IMR-90 (cell line): Measurements from ENCODE around the gene PAQR7. TPM values are rescaled to one million over a fixed set of nuclear protein-coding genes. Genes with fewer than 3 reads are reported as not detected.

Experiments
- ATAC-seq: fragments of 200-7000 bp; cut with Tn5 transposase; 2 replicates; pipeline ENCODE4 v1.9.1; 2020; ENCODE audit warnings: low read depth, mild to moderate bottlenecking, moderate library complexity
- BruUV-seq: library from RNA; stranded (reverse); fragments of 400-500 nt; replicated peaks from 2 replicates; lab custom pipeline; 2021; lab: Mats Ljungman, UMichigan
- CTCF ChIA-PET: fragments of 300-600 bp; formaldehyde crosslinking; extraction: SDS; loops from one replicate; lab custom pipeline; 2021; ENCODE audit warnings: antibody characterized with exemption; lab: Yijun Ruan, JAX
- POLR2A ChIA-PET: fragments of 300-600 bp; sonication (Branson Sonifier 250); formaldehyde crosslinking; loops from one replicate; lab custom pipeline; 2022; ENCODE audit warnings: antibody characterized with exemption; ENCODE audit not compliant: unreplicated experiment; lab: Charles Lee
- DNase-seq: peaks from one replicate; pipeline ENCODE4 v3.0.0; 2013
- H2AFZ ChIP-seq: replicated peaks from 2 replicates; pipeline ENCODE3; 2013; ENCODE audit warnings: low read length, mild to moderate bottlenecking; ENCODE audit not compliant: poor library complexity
- H2AK5ac ChIP-seq: 2 replicates; pipeline ENCODE4 v1.6.1; 2013; ENCODE audit warnings: low read depth, low read length, inconsistent platforms
- H2AK9ac ChIP-seq: replicated peaks from 2 replicates; pipeline ENCODE3; 2013; ENCODE audit warnings: mild to moderate bottlenecking, low read depth, low read length, moderate library complexity; ENCODE audit not compliant: poor library complexity
- H2BK120ac ChIP-seq: 2 replicates; pipeline ENCODE4 v1.6.1; 2013; ENCODE audit warnings: low read depth, low read length, inconsistent platforms
- H2BK15ac ChIP-seq: 3 replicates; pipeline ENCODE4 v1.6.1; 2013; ENCODE audit warnings: low read depth, low read length, inconsistent platforms
- H2BK20ac ChIP-seq: 2 replicates; pipeline ENCODE4 v1.6.1; 2013; ENCODE audit warnings: low read depth, mild to moderate bottlenecking, inconsistent platforms, low read length, moderate library complexity
- H2BK5ac ChIP-seq: 2 replicates; pipeline ENCODE4 v1.6.1; 2013; ENCODE audit warnings: mild to moderate bottlenecking, low read depth, low read length, inconsistent platforms; ENCODE audit not compliant: poor library complexity, severe bottlenecking
- H3K14ac ChIP-seq: replicated peaks from 2 replicates; pipeline ENCODE4 v1.6.1; 2013; ENCODE audit warnings: low read depth, low read length, inconsistent platforms
- H3K18ac ChIP-seq: 2 replicates; pipeline ENCODE4 v1.6.1; 2013; ENCODE audit warnings: low read depth, low read length, control low read depth
- H3K23ac ChIP-seq: 2 replicates; pipeline ENCODE4 v1.6.1; 2013; ENCODE audit warnings: low read depth, low read length, inconsistent platforms
- H3K27ac ChIP-seq: 2 replicates; pipeline ENCODE4 v1.5.1; 2013; ENCODE audit warnings: mild to moderate bottlenecking, control low read depth, low read length; ENCODE audit not compliant: insufficient read depth
- H3K27me3 ChIP-seq: 2 replicates; pipeline ENCODE4 v1.6.1; 2013; ENCODE audit warnings: low read length; ENCODE audit not compliant: control insufficient read depth, insufficient read depth
- H3K36me3 ChIP-seq: 2 replicates; pipeline ENCODE4 v1.6.1; 2013; ENCODE audit warnings: low read length, mixed read lengths; ENCODE audit not compliant: control insufficient read depth, insufficient read depth
- H3K4ac ChIP-seq: 2 replicates; pipeline ENCODE4 v1.6.1; 2013; ENCODE audit warnings: low read depth, low read length, inconsistent platforms
- H3K4me1 ChIP-seq: 2 replicates; pipeline ENCODE4 v1.6.1; 2013; ENCODE audit warnings: low read length, mixed read lengths; ENCODE audit not compliant: control insufficient read depth, insufficient read depth
- H3K4me2 ChIP-seq: 2 replicates; pipeline ENCODE4 v1.6.1; 2013; ENCODE audit warnings: low read depth, mild to moderate bottlenecking, control low read depth, low read length, moderate library complexity
- H3K4me3 ChIP-seq: 2 replicates; pipeline ENCODE4 v1.5.1; 2013; ENCODE audit warnings: low read depth, mild to moderate bottlenecking, control low read depth, low read length, moderate library complexity; ENCODE audit not compliant: insufficient read depth
- H3K56ac ChIP-seq: 2 replicates; pipeline ENCODE4 v1.6.1; 2013; ENCODE audit warnings: low read length, inconsistent platforms; ENCODE audit not compliant: insufficient read depth; ENCODE audit errors: extremely low read depth
- H3K79me1 ChIP-seq, 2 experiments: 2 replicates each; pipeline ENCODE4 v1.6.1; 2013; ENCODE audit warnings: low read length in 2 of 2, inconsistent platforms in 1 of 2, low read depth in 1 of 2
- H3K9ac ChIP-seq: 2 replicates; pipeline ENCODE4 v1.6.1; 2013; ENCODE audit warnings: low read depth, low read length, control low read depth
- H3K9me1 ChIP-seq: 2 replicates; pipeline ENCODE4 v1.6.1; 2013; ENCODE audit warnings: low read length, inconsistent platforms; ENCODE audit not compliant: insufficient read depth
- H3K9me3 ChIP-seq: 2 replicates; pipeline ENCODE4 v1.6.1; 2013; ENCODE audit warnings: low read length; ENCODE audit not compliant: control insufficient read depth, insufficient read depth
- H4K20me1 ChIP-seq: 2 replicates; pipeline ENCODE4 v1.6.1; 2013; ENCODE audit warnings: low read length, inconsistent platforms; ENCODE audit not compliant: insufficient read depth
- H4K5ac ChIP-seq: 2 replicates; pipeline ENCODE4 v1.6.1; 2013; ENCODE audit warnings: mild to moderate bottlenecking, low read depth, low read length, control low read depth
- H4K8ac ChIP-seq, 2 experiments: 2 replicates each; pipeline ENCODE4 v1.6.1; 2013; ENCODE audit warnings: low read depth in 2 of 2, low read length in 2 of 2, control low read depth in 1 of 2, inconsistent platforms in 1 of 2
- H4K91ac ChIP-seq: 2 replicates; pipeline ENCODE4 v1.6.1; 2013; ENCODE audit warnings: low read depth, low read length, inconsistent platforms; ENCODE audit not compliant: insufficient read depth
- MAZ ChIP-seq: IDR thresholded peaks from 2 replicates; pipeline ENCODE4 v1.6.1; 2012; ENCODE audit warnings: low read depth, mild to moderate bottlenecking, low read length, improper control_type of control experiment, moderate library complexity, borderline replicate concordance
- NFE2L2 ChIP-seq: fragments of 150-350 bp; IDR thresholded peaks from 2 replicates; pipeline ENCODE4 v1.6.1; 2016; ENCODE audit warnings: low read depth, mild to moderate bottlenecking, low read length
- RCOR1 ChIP-seq: IDR thresholded peaks from 2 replicates; pipeline ENCODE4 v1.6.1; 2012; ENCODE audit warnings: mild to moderate bottlenecking, low read length, improper control_type of control experiment; ENCODE audit not compliant: insufficient replicate concordance
- SMC3 ChIP-seq: fragments of 150-350 bp; IDR thresholded peaks from 2 replicates; pipeline ENCODE4 v1.6.1; 2016; ENCODE audit warnings: low read depth, mild to moderate bottlenecking, antibody characterized with exemption, low read length, moderate library complexity
- WGBS, 2 experiments: methylation state at CpG; one replicate each; pipeline versions ENCODE4 v1.1.5 to v1.1.7; 2013; ENCODE audit warnings: missing lambda C conversion rate in 2 of 2; ENCODE audit not compliant: insufficient read length in 1 of 2; ENCODE audit errors: extremely low coverage in 2 of 2; 5-methylcytosine and 5-hydroxymethylcytosine counted together
- dilution Hi-C: fragments of 300-500 bp; cut with HindIII; formaldehyde crosslinking; loops from one replicate; pipeline ENCODE4 v1.14.3; 2018; ENCODE audit warnings: low sequenced_read_pairs; ENCODE audit not compliant: unreplicated experiment
- in situ Hi-C: fragments of 300-500 bp; cut with MboI; formaldehyde crosslinking; loops from 3 replicates; pipeline ENCODE4 v1.14.3; 2019; ENCODE audit warnings: low sequenced_read_pairs, inconsistent platforms, mixed read lengths
- intact Hi-C: fragments of 100-400 bp; cut with micrococcal nuclease; formaldehyde crosslinking; loops from 2 replicates; pipeline ENCODE4 v1.10.0; 2022
- polyA plus RNA-seq, 3 experiments: library from polyadenylated mRNA; depleted of rRNA; stranded (reverse); fragments of >200 nt; gene quantifications; 2 replicates each; pipeline ENCODE4 v1.2.3, GENCODE V29; 2012; ENCODE audit warnings: low replicate concordance in 1 of 3
- total RNA-seq: library from RNA; depleted of rRNA; stranded (reverse); fragments of >200 nt; gene quantifications from 2 replicates; pipeline ENCODE4 v1.2.3, GENCODE V29; 2012

Gene PAQR7
- total and polyA plus RNA-seq, 2 of the 4 experiments (the other 2 are of a cell fraction): 9.0 to 12.9 TPM

DNA sequence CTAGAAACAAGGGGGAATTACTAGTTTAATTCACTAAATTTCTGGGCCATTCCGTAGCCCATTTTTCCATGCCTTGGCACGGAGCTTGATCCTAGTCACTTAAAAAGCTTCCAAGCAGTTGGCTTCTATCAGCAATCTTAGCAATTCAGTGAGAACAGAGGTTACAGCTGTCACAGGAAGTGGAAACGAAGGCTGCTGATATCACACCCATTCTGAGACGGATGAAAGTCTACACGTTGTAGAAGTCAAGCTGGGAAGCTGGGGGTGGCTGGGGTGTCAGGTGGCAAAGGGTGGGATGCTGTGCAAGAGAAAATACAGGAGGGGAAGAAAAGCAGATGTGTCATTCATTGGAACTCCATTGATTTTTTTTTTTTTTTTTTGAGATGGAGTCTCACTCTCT lies 42.5 kb upstream of the PAQR7 start:
- peak overlapping the region; percentile 18; the same call in 1 of the 2 replicates for H3K4me2 ChIP-seq
- no peaks in the 10 kb centered on the region for H3K9me3 ChIP-seq
- no peaks in the 10 kb centered on the region for H3K27me3 ChIP-seq
- H2BK120ac ChIP-seq: no peak overlapping the region
- no peak for TF ChIP-seq RCOR1
- no peak for TF ChIP-seq MAZ
- no peak for TF ChIP-seq NFE2L2
- TF ChIP-seq SMC3: no peak
- dilution Hi-C loops: no loop called here
- H3K9ac ChIP-seq: no peak overlapping the region
- H4K20me1 ChIP-seq: no peaks in the 10 kb centered on the region
- no peak overlapping the region for H3K18ac ChIP-seq
- peaks cover 8% of the 10 kb centered on the region for H3K4me1 ChIP-seq
- H3K23ac ChIP-seq: no peak overlapping the region
- no peaks in the 10 kb centered on the region for H3K79me1 ChIP-seq
- ChIA-PET CTCF (no interaction called here), POLR2A (no interaction called here)
- no peak overlapping the region for H3K4me3 ChIP-seq
- no peak overlapping the region for H3K4ac ChIP-seq
- H2AK9ac ChIP-seq: no peak overlapping the region
- H2AK5ac ChIP-seq: no peak overlapping the region
- H2BK15ac ChIP-seq: no peak overlapping the region
- H4K8ac ChIP-seq: no peak overlapping the region
- peak; percentile 51 for DNase-seq
- 13% methylated on average over 5 of the region's 5 CpGs; no CpG with 5 or more reads in 1 of the 2 experiments for WGBS, 2 experiments
- peak; percentile 16; the same call in 1 of the 2 replicates for ATAC-seq
- H3K36me3 ChIP-seq: no peaks in the 10 kb centered on the region
- no TSS peak for BruUV-seq
- peak overlapping the region; percentile 67 for H2AFZ ChIP-seq
- no peaks in the 10 kb centered on the region; the same call in 1 of the 2 replicates for H3K9me1 ChIP-seq
- H3K14ac ChIP-seq: no peak overlapping the region
- no peak overlapping the region for H3K56ac ChIP-seq
- in situ Hi-C loops: no loop called here
- no peak overlapping the region for H3K27ac ChIP-seq
- intact Hi-C loops: no loop called here
- no peak overlapping the region for H4K5ac ChIP-seq
- H2BK20ac ChIP-seq: no peak overlapping the region
- H2BK5ac ChIP-seq: no peak overlapping the region
- no peak overlapping the region for H4K91ac ChIP-seq
